PC-3 (cell line): ENCODE results near the gene MTLN.
"Not testable (repeated sequence)": the region's sequence is repeated elsewhere in the genome, so short reads cannot be mapped to it uniquely, and the experiment has no call there.

Experiments
- CTCF ChIP-seq: fragments of 300-600 bp; sonication (generic); conservative IDR thresholded peaks from 2 replicates; pipeline ENCODE4 v1.5.1; 2017; ENCODE audit warnings: antibody characterized with exemption, low read depth, mild to moderate bottlenecking, low read length
- EZH2 ChIP-seq: fragments of 300-600 bp; sonication (generic); IDR thresholded peaks from one replicate; pipeline ENCODE4 v1.6.1; 2017; ENCODE audit warnings: antibody characterized with exemption, mild to moderate bottlenecking, low read length; ENCODE audit not compliant: unreplicated experiment

GRCh38 chr2:110261910-110262309 lies 49.6 kb upstream of the MTLN start:
- not testable (repeated sequence) for TF ChIP-seq CTCF, EZH2
